Panc1 (cell line): ENCODE results near the gene EPC1. TPM values are rescaled to one million over a fixed set of nuclear protein-coding genes. Genes with fewer than 3 reads are reported as not detected.

ENCODE experiments used
- ATAC-seq: fragments of 200-7000 bp; cut with Tn5 transposase; 2 replicates; pipeline ENCODE4 v1.9.1; 2020; ENCODE audit warnings: mild to moderate bottlenecking, moderate library complexity
- BruUV-seq: library from RNA; stranded (reverse); fragments of 400-500 nt; replicated peaks from 2 replicates; lab custom pipeline; 2021; lab: Mats Ljungman, UMichigan
- CTCF ChIA-PET: fragments of 300-600 bp; sonication (Branson Sonifier 250); formaldehyde crosslinking; loops from one replicate; lab custom pipeline; 2022; ENCODE audit warnings: antibody characterized with exemption; lab: Charles Lee
- POLR2A ChIA-PET: fragments of 300-600 bp; sonication (Branson Sonifier 250); formaldehyde crosslinking; loops from one replicate; lab custom pipeline; 2022; ENCODE audit warnings: antibody characterized with exemption; lab: Charles Lee
- DNase-seq: peaks from one replicate; pipeline ENCODE4 v3.0.0-alpha.2; 2010; ENCODE audit warnings: low read depth, low spot score
- H3K27ac ChIP-seq: 2 replicates; pipeline ENCODE4 v1.5.1; 2011; ENCODE audit warnings: mild to moderate bottlenecking, low read length, inconsistent platforms
- H3K27me3 ChIP-seq: fragments of 200-500 bp; sonication (Bioruptor generic); 2 replicates; pipeline ENCODE4 v1.6.0; 2014; ENCODE audit warnings: low read length, inconsistent platforms; ENCODE audit not compliant: control insufficient read depth, insufficient read depth
- H3K36me3 ChIP-seq: fragments of 200-500 bp; sonication (Bioruptor generic); 2 replicates; pipeline ENCODE4 v1.5.1; 2014; ENCODE audit warnings: inconsistent platforms, mild to moderate bottlenecking, low read length, moderate library complexity; ENCODE audit not compliant: control insufficient read depth, insufficient read depth
- H3K4me1 ChIP-seq: 2 replicates; pipeline ENCODE4 v1.5.1; 2011; ENCODE audit warnings: inconsistent platforms, mild to moderate bottlenecking, low read length, moderate library complexity; ENCODE audit not compliant: control insufficient read depth, insufficient read depth
- H3K4me3 ChIP-seq, 2 experiments: 2 replicates each; pipeline ENCODE4 v1.5.1; 2011 to 2012; ENCODE audit warnings: low read depth in 2 of 2, low read length in 2 of 2, mild to moderate bottlenecking in 2 of 2, inconsistent platforms in 1 of 2, moderate library complexity in 1 of 2
- H3K9me3 ChIP-seq: fragments of 200-500 bp; sonication (Bioruptor generic); 2 replicates; pipeline ENCODE4 v1.5.1; 2014; ENCODE audit warnings: low read depth, mild to moderate bottlenecking, inconsistent platforms, low read length, moderate library complexity; ENCODE audit not compliant: control insufficient read depth, insufficient read depth
- CTCF ChIP-seq: fragments of 450-650 bp; IDR thresholded peaks from 2 replicates; pipeline ENCODE4 v1.5.1; 2017; ENCODE audit warnings: mild to moderate bottlenecking
- REST ChIP-seq, 2 experiments: IDR thresholded peaks; 2 replicates each; pipeline ENCODE4 v1.6.1; 2011 to 2012; ENCODE audit warnings: low read depth in 2 of 2, control low read depth in 1 of 2, low read length in 1 of 2, mild to moderate bottlenecking in 1 of 2, moderate library complexity in 1 of 2; ENCODE audit not compliant: insufficient read depth in 1 of 2
- SIN3A ChIP-seq: IDR thresholded peaks from 2 replicates; pipeline ENCODE4 v1.6.1; 2012; ENCODE audit warnings: low read depth, mild to moderate bottlenecking, low read length, moderate library complexity, borderline replicate concordance; ENCODE audit not compliant: insufficient read depth
- TCF7L2 ChIP-seq: IDR thresholded peaks from 2 replicates; pipeline ENCODE4 v1.6.1; 2011; ENCODE audit warnings: mild to moderate bottlenecking, low read depth, low read length, inconsistent platforms
- in situ Hi-C: cut with HindIII; loops from 2 replicates; pipeline ENCODE4 v1.10.0; 2016; ENCODE audit warnings: low sequenced_read_pairs, low pct_unique_long_range_greater_than_20kb
- intact Hi-C: fragments of 100-400 bp; cut with micrococcal nuclease; formaldehyde crosslinking; loops from one replicate; pipeline ENCODE4 v1.10.0; 2022; ENCODE audit not compliant: unreplicated experiment
- total RNA-seq: library from RNA; stranded (reverse); gene quantifications from one replicate; pipeline ENCODE4 v1.2.1, GENCODE V29; 2021; ENCODE audit not compliant: unreplicated experiment

EPC1 gene
- total RNA-seq, 1 experiment from 2014 or later, result 18.4 TPM

GRCh38 chr10:32341596-32341995 lies 5.4 kb downstream of the EPC1 start:
- DNase-seq (no peak), ATAC-seq (no peak)
- peaks cover 16% of the 10 kb centered on the region for H3K4me1 ChIP-seq
- CTCF ChIA-PET, result no interaction called here
- no TSS peak for BruUV-seq
- in situ Hi-C loops (no loop called here), intact Hi-C loops (no loop called here)
- peaks cover 4% of the 10 kb centered on the region for H3K36me3 ChIP-seq
- no peak for TF ChIP-seq TCF7L2
- TF ChIP-seq REST (IDR thresholded peaks at IDR 0.05; ENCODE audit: insufficient read depth in 1 of 2, low read depth in 2 of 2, low read length in 1 of 2), result no peak
- no peak for TF ChIP-seq CTCF
- H3K27ac ChIP-seq, result no peak overlapping the region
- no peak overlapping the region for H3K4me3 ChIP-seq
- H3K9me3 ChIP-seq, result no peaks in the 10 kb centered on the region
- H3K27me3 ChIP-seq, result no peaks in the 10 kb centered on the region
- POLR2A ChIA-PET, result no interaction called here

GRCh38 chr10:32340596-32341180 lies 6.3 kb downstream of the EPC1 start:
- POLR2A ChIA-PET, result no interaction called here
- ATAC-seq, result no peak
- BruUV-seq, result no TSS peak
- H3K9me3 ChIP-seq, result no peaks in the 10 kb centered on the region
- DNase-seq, result no peak
- no peaks in the 10 kb centered on the region for H3K27me3 ChIP-seq
- in situ Hi-C loops (no loop called here), intact Hi-C loops (no loop called here)
- H3K36me3 ChIP-seq, result peaks cover 4% of the 10 kb centered on the region; the same call in 1 of the 2 replicates
- no peak for TF ChIP-seq REST (IDR thresholded peaks at IDR 0.05; ENCODE audit: insufficient read depth in 1 of 2, low read depth in 2 of 2, low read length in 1 of 2)
- TF ChIP-seq SIN3A, result no peak
- peaks cover 16% of the 10 kb centered on the region for H3K4me1 ChIP-seq
- no peak overlapping the region for H3K27ac ChIP-seq
- H3K4me3 ChIP-seq, result no peak overlapping the region
- CTCF ChIA-PET, result no interaction called here
